SK-N-SH (cell line): ENCODE measurements around the gene WNK4.

Source experiments
- FOXM1 ChIP-seq: IDR thresholded peaks from 2 replicates; pipeline ENCODE4 v1.4.0; 2012; ENCODE audit warnings: low read depth, mild to moderate bottlenecking
- POLR2AphosphoS5 ChIP-seq: IDR thresholded peaks from 2 replicates; pipeline ENCODE4 v1.6.1; 2012; ENCODE audit warnings: low read depth, low read length
- RXRA ChIP-seq: IDR thresholded peaks from 2 replicates; pipeline ENCODE4 v1.4.0; 2012; ENCODE audit warnings: low read depth, mild to moderate bottlenecking, borderline replicate concordance
- TF ChIP-seq, protein P1 (sequence below): IDR thresholded peaks from 2 replicates; pipeline ENCODE4; 2012
- TF ChIP-seq, protein P2 (sequence below): IDR thresholded peaks from 2 replicates; pipeline ENCODE4 v1.4.0; 2012; ENCODE audit warnings: low read depth

DNA sequence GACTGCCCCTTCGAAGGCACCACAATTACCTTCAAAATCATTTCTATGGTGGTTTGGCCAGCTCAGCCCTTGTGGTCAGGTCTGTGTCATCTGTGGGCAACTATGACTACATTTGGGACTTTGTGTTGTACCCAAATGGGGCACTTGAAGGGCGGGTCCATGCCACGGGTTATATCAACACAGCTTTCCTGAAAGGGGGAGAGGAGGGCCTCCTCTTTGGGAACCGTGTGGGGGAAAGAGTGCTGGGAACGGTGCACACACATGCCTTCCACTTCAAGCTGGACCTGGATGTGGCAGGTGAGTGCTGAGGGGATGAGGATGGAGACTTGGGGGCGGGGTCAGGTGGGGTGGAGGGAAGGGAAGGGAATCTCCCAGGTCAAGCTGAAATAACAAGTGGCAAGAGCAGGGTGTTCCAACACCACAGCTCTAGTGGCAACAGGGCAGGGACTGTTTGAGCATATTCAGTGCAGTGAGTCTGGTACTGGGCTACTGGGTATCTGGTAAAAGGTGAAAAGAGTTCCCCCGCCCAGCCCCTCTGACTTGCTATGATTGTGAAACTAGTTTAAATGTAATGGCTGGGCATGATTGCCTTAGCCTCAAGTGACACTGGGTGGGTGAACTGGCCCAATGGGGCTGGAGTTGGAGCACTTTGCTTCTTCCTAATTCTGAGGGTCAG lies 65.6 kb downstream of the WNK4 start:
- TF ChIP-seq, protein P1, sequence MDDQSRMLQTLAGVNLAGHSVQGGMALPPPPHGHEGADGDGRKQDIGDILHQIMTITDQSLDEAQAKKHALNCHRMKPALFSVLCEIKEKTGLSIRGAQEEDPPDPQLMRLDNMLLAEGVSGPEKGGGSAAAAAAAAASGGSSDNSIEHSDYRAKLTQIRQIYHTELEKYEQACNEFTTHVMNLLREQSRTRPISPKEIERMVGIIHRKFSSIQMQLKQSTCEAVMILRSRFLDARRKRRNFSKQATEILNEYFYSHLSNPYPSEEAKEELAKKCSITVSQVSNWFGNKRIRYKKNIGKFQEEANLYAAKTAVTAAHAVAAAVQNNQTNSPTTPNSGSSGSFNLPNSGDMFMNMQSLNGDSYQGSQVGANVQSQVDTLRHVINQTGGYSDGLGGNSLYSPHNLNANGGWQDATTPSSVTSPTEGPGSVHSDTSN, result no peak
- no peak for TF ChIP-seq FOXM1
- no peak for TF ChIP-seq RXRA
- TF ChIP-seq POLR2AphosphoS5, result no peak; the same call in 1 of the 2 replicates
- TF ChIP-seq, protein P2, sequence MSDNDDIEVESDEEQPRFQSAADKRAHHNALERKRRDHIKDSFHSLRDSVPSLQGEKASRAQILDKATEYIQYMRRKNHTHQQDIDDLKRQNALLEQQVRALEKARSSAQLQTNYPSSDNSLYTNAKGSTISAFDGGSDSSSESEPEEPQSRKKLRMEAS, result no peak
